ENCODE measurements around the gene HNRNPR.

GRCh38 chr1:23288201-23288600, 55.9 kb downstream of the HNRNPR start:
- TF ChIP-seq POLR2A (IDR thresholded peaks at IDR 0.05), result no peak
- no peak for TF ChIP-seq CTCF (IDR thresholded peaks at IDR 0.05)

All from esophagus squamous epithelium (tissue), 4 donors.